ENCODE measurements around the gene RILPL1. TPM values are rescaled to one million over a fixed set of nuclear protein-coding genes. Genes with fewer than 3 reads are reported as not detected.
"Not testable (repeated sequence)": the region's sequence is repeated elsewhere in the genome, so short reads cannot be mapped to it uniquely, and the experiment has no call there.

Gene RILPL1
- total RNA-seq, 3 donors from 2014 or later = 14.4 to 15.1 (median 14.7) TPM

DNA sequence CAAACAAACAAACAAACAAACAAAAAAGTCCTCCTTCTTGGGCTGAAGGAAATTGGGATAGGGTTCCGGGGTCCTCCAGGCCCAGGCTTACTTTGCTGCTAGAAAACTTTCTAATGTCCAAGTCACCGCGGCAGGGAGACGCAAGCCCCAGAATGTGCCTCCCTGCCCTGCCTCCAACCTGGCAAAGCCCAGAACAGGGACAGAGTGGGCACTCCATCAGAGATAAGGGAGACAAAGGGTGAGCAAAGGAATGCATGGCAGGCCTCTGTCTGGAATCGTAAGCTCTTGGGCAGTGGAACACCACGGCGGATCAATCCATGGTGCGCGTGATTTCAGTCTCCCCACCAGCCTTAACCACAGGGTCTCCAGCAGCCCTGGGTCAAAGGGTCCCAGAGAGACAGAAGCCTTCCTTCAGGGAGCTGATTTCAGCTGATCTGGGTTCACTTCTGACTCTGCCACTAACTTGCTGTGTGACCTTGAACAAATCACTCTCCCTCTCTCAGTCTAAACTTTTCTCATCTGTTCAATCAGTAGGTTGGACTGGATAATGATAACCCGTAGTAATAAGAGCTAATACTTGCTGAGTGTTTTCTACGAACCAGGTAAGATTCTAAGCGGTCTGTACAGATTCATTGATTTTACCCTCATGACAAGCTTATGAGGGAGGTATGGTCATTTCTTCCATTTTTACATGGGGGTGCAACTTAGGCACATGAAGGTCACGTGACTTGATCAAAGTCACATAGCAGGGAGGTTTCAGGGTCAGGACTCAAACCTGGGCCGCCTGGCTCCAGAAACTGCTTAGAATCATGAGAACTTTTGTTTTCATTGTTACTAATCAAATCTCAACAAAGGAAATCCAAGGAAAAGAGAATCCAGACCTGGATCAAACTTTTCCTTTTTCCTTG is 12.7 kb downstream of the RILPL1 start:
- Histone ChIP-seq H3K4me1 (no peaks in the 10 kb centered on the region), H3K36me3 (no peaks in the 10 kb centered on the region), H3K27ac (peak overlapping the region; percentile 85 to 88), H3K27me3 (no peaks in the 10 kb centered on the region), H3K4me3 (no peak overlapping the region), H3K9me3 (no peaks in the 10 kb centered on the region)
- DNase-seq (ENCODE audit: low spot score in 2 of 2) = no peak
- intact Hi-C loops (cut with DNase I; ENCODE audit: low total_unique reads) = loop anchor here (5.0 kb wide), 1 partner anchor 1181 kb away; no protein-coding TSS in a partner anchor
- TF ChIP-seq POLR2AphosphoS5 (IDR thresholded peaks at IDR 0.05) = no peak
- TF ChIP-seq, protein P1, sequence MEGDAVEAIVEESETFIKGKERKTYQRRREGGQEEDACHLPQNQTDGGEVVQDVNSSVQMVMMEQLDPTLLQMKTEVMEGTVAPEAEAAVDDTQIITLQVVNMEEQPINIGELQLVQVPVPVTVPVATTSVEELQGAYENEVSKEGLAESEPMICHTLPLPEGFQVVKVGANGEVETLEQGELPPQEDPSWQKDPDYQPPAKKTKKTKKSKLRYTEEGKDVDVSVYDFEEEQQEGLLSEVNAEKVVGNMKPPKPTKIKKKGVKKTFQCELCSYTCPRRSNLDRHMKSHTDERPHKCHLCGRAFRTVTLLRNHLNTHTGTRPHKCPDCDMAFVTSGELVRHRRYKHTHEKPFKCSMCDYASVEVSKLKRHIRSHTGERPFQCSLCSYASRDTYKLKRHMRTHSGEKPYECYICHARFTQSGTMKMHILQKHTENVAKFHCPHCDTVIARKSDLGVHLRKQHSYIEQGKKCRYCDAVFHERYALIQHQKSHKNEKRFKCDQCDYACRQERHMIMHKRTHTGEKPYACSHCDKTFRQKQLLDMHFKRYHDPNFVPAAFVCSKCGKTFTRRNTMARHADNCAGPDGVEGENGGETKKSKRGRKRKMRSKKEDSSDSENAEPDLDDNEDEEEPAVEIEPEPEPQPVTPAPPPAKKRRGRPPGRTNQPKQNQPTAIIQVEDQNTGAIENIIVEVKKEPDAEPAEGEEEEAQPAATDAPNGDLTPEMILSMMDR (IDR thresholded peaks at IDR 0.05) = no peak

DNA sequence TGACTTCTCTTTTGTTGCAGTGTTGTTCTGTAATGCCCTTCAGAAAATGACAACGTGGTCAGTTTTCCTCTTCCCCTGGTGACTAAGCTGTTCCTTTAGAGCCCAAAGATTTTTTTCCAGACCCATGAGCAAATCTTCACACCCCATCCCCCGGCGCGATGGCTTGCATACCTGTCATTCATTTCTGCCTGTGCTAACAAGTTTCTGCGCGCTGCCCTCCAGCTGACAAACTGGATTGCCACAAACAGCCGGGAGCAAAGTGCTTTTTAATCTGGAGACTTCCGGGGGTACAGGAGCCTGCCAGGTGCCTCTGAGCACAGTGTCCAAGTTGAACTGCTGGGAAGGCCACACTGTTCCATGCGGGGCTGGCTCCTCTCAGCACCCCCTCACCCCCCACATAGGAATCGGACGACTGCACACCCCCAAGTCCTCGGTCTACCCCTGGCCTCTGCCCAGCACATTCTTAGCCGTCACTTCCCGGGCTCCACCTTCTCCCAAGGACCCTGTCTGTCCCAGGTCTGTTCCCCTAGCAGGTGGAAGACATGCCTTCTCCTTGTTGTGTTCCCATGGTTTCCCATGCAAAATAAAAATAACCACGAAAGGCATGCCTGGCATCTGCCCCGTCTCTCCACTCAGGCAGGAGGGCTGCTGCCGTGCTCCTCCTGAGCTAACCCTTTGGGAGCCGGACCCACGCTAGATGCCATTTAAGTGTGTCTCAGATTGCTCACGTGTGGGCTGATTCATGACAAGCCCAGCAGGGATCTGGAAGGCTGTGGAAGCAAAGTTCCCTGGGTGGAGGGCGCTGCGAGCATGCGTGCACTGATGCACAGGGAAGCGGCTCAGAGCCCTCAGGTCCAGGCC is 14.1 kb downstream of the RILPL1 start:
- H3K27me3 ChIP-seq = no peaks in the 10 kb centered on the region
- no peaks in the 10 kb centered on the region for H3K4me1 ChIP-seq
- H3K27ac ChIP-seq = peak overlapping the region; percentile 85 to 88
- H3K36me3 ChIP-seq = no peaks in the 10 kb centered on the region
- H3K4me3 ChIP-seq = peak overlapping the region in 1 of 3 donors; percentile 31
- TF ChIP-seq POLR2A (IDR thresholded peaks at IDR 0.05) = no peak
- TF ChIP-seq POLR2AphosphoS5 (IDR thresholded peaks at IDR 0.05) = peak; percentile 40 to 45 (median 42)
- TF ChIP-seq, protein P1 (IDR thresholded peaks at IDR 0.05) = no peak
- DNase-seq (ENCODE audit: low spot score in 2 of 2) = peak; percentile 81 to 94
- H3K9me3 ChIP-seq = no peaks in the 10 kb centered on the region
- intact Hi-C loops (cut with DNase I; ENCODE audit: low total_unique reads) = loop anchor here (5.0 kb wide), 1 partner anchor 1183 kb away; no protein-coding TSS in a partner anchor

DNA sequence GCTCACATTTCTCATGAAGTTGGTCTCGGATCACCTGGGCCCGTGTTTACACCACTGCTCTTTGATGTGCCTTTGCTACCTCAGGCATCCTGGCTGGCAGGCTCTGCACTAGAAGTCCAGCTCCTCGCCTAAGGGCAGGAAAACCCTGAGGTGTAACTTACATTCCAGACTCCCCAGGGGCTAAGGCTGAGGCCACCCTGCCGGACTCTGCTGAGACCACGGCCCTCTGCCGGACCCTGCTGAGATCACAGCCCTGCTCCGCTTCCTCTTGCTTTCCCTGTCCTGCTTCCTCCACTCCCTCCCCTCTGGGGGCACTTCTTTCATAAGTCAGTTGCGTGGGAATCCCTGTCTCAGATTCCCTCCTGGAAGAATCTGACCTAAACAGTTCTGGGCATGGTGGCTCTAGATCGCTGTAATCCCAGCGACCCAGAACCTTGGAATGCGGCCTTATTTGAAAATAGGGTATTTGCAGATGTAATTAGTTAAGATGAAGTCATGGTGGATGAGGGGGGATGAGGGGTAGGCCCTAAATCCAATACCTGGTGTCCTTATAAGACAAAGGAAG is 17.2 kb downstream of the RILPL1 start:
- TF ChIP-seq POLR2AphosphoS5 (IDR thresholded peaks at IDR 0.05) = no peak
- TF ChIP-seq, protein P1 (IDR thresholded peaks at IDR 0.05) = no peak
- TF ChIP-seq POLR2A (IDR thresholded peaks at IDR 0.05) = no peak
- intact Hi-C loops (cut with DNase I; ENCODE audit: low total_unique reads) = no loop called here
- no peaks in the 10 kb centered on the region for H3K36me3 ChIP-seq

DNA sequence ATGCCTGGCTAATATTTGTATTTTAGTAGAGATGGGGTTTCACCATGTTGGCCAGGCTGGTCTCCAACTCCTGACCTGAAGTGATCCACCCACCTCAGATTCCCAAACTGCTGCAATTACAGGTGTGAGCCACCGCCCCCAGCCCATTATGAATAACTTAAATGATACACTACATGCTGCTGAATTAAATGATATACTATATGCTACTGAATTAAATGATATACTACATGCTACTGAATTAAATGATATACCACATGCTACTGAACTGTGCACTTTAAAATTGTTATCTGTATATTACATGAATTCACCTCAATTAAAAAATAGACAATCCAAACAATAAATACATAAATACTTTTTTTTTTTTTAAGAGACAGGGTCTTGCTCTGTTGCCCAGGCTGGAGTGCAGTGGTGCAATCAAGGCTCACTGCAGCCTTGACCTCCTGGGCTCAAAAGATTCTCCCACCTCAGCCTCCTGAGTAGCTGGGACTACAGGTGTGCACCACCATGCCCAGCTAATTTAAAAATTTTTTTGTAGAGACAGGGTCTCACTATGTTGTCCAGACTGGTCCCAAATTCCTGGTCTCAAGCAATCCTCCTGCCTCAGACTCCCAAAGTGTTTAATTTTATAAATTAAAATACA is 18.8 kb downstream of the RILPL1 start:
- H3K36me3 ChIP-seq; H3K27me3 ChIP-seq; H3K4me3 ChIP-seq; H3K4me1 ChIP-seq; H3K27ac ChIP-seq; H3K9me3 ChIP-seq; intact Hi-C loops (cut with DNase I; ENCODE audit: low total_unique reads); DNase-seq (ENCODE audit: low spot score in 2 of 2): not testable (repeated sequence)

More for the DNA sequence above, 17.2 kb downstream of the RILPL1 start:
- Histone ChIP-seq H3K27me3 (no peaks in the 10 kb centered on the region), H3K27ac (peak overlapping the region; percentile 50 to 52), H3K4me1 (no peaks in the 10 kb centered on the region), H3K4me3 (no peak overlapping the region), H3K9me3 (no peaks in the 10 kb centered on the region)
- DNase-seq (ENCODE audit: low spot score in 2 of 2) = no peak

DNA sequence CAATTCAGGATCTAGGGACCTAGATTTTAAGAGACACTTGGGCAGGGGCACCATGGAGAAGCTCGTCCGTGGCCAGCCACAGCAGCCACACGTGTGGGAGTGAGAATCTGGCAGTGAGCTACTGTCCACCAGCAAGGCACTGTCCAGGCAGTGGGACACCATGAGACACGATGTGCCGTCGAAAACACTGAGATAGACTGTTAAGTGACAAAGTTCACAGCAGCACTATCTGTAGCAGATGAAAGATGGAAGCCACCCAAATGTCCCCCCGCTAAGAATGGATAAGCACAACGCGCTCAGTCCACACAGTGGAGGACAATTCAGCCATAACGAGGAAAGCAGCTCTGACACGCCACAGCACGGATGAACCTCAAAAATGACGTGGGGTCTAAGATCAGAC is 19.7 kb downstream of the RILPL1 start:
- no peaks in the 10 kb centered on the region for H3K4me1 ChIP-seq
- H3K9me3 ChIP-seq = no peaks in the 10 kb centered on the region
- intact Hi-C loops (cut with DNase I; ENCODE audit: low total_unique reads) = no loop called here
- H3K27me3 ChIP-seq = no peaks in the 10 kb centered on the region
- H3K27ac ChIP-seq = peak overlapping the region in 1 of 2 donors; percentile 42
- DNase-seq (ENCODE audit: low spot score in 2 of 2) = no peak
- no peaks in the 10 kb centered on the region for H3K36me3 ChIP-seq
- TF ChIP-seq, protein P1 (IDR thresholded peaks at IDR 0.05) = no peak
- TF ChIP-seq POLR2A (IDR thresholded peaks at IDR 0.05) (no peak), POLR2AphosphoS5 (IDR thresholded peaks at IDR 0.05) (no peak)
- no peak overlapping the region for H3K4me3 ChIP-seq
